HL-60 (cell line): ENCODE measurements around the gene ITPK1.

Experiments used
- CTCF ChIP-seq: IDR thresholded peaks from one replicate; pipeline ENCODE4 v1.5.1; 2011; ENCODE audit warnings: low read length, control low read depth, inconsistent platforms; ENCODE audit not compliant: insufficient read depth
- GABPA ChIP-seq: IDR thresholded peaks from 2 replicates; pipeline ENCODE4 v1.6.1; 2012; ENCODE audit warnings: low read depth
- POLR2AphosphoS5 ChIP-seq: IDR thresholded peaks from 2 replicates; pipeline ENCODE4 v1.6.1; 2012; ENCODE audit warnings: low read depth
- REST ChIP-seq: IDR thresholded peaks from 2 replicates; pipeline ENCODE4 v1.6.1; 2012; ENCODE audit warnings: low read depth; ENCODE audit not compliant: insufficient replicate concordance
- SPI1 ChIP-seq: IDR thresholded peaks from 2 replicates; pipeline ENCODE4 v1.6.1; 2012; ENCODE audit warnings: low read depth, mild to moderate bottlenecking, borderline replicate concordance

DNA sequence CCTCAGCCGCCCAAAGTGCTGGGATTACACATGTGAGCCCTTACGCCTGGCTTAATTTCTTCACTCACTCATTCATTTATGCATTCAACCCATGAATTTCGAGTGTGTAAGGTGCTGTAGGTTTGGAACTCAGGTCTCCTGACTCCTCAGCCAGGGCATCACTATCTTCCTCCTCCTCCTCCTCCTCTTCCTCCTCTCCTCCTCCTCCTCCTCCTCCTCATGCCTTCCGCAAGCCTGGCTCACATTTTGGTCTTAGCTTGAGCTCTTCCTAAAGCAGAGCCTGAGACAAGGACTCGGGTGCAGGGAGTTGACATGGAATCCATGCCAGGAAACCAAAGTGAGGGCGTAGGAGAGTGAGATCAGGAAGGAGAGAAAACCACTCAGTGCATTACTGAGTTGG, 213.5 kb downstream of the ITPK1 start:
- TF ChIP-seq CTCF: no peak
- TF ChIP-seq POLR2AphosphoS5: no peak
- no peak for TF ChIP-seq REST
- no peak for TF ChIP-seq SPI1
- no peak for TF ChIP-seq GABPA
